ENCODE results near the gene CMTM7. TPM values are rescaled to one million over a fixed set of nuclear protein-coding genes. Genes with fewer than 3 reads are reported as not detected.
"Not testable (repeated sequence)": the region's sequence is repeated elsewhere in the genome, so short reads cannot be mapped to it uniquely, and the experiment has no call there.

Gene CMTM7
- total and polyA plus RNA-seq, 2 experiments from 2014 or later, result 32.2 to 93.6 TPM

DNA sequence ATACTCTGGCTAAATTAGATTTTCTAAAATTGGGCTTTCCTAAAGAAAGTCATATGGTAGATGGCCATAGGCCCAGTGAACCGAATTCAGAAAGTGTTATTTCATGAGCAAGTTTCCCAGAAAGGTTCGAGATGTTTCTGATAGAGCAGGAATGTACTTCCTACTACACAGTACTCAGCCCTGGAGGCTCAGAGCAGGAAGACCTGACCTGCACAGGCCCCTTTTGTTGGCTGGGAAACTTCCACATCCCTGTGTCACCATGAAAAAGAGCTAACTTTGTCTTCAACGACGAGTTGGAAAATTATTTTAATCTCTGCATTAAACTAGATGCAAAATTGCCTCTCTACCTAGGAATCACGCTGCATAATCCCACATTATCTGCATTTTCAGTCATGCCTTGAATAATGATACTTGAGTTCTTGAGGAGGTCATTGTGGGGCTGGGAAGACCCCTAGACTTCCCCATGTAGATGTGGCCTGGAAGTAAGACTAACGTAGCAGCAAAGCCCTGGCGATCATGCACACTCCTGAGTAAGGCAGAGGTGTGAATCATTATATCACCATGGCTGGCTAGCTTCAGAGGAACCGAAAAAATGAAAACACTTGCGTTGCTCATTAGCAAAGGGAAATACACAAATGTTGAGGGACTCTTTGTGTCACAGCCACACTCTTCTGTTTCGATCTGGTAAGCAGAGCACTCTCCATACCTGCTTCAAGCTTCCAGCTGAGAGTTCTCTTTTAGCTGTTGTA lies 47.1 kb downstream of the CMTM7 start (continued):
- TF ChIP-seq, protein P1, sequence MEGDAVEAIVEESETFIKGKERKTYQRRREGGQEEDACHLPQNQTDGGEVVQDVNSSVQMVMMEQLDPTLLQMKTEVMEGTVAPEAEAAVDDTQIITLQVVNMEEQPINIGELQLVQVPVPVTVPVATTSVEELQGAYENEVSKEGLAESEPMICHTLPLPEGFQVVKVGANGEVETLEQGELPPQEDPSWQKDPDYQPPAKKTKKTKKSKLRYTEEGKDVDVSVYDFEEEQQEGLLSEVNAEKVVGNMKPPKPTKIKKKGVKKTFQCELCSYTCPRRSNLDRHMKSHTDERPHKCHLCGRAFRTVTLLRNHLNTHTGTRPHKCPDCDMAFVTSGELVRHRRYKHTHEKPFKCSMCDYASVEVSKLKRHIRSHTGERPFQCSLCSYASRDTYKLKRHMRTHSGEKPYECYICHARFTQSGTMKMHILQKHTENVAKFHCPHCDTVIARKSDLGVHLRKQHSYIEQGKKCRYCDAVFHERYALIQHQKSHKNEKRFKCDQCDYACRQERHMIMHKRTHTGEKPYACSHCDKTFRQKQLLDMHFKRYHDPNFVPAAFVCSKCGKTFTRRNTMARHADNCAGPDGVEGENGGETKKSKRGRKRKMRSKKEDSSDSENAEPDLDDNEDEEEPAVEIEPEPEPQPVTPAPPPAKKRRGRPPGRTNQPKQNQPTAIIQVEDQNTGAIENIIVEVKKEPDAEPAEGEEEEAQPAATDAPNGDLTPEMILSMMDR (conservative IDR thresholded peaks at IDR 0.05; ENCODE audit: low read depth in 2 of 2), result no peak
- TF ChIP-seq, protein P2, sequence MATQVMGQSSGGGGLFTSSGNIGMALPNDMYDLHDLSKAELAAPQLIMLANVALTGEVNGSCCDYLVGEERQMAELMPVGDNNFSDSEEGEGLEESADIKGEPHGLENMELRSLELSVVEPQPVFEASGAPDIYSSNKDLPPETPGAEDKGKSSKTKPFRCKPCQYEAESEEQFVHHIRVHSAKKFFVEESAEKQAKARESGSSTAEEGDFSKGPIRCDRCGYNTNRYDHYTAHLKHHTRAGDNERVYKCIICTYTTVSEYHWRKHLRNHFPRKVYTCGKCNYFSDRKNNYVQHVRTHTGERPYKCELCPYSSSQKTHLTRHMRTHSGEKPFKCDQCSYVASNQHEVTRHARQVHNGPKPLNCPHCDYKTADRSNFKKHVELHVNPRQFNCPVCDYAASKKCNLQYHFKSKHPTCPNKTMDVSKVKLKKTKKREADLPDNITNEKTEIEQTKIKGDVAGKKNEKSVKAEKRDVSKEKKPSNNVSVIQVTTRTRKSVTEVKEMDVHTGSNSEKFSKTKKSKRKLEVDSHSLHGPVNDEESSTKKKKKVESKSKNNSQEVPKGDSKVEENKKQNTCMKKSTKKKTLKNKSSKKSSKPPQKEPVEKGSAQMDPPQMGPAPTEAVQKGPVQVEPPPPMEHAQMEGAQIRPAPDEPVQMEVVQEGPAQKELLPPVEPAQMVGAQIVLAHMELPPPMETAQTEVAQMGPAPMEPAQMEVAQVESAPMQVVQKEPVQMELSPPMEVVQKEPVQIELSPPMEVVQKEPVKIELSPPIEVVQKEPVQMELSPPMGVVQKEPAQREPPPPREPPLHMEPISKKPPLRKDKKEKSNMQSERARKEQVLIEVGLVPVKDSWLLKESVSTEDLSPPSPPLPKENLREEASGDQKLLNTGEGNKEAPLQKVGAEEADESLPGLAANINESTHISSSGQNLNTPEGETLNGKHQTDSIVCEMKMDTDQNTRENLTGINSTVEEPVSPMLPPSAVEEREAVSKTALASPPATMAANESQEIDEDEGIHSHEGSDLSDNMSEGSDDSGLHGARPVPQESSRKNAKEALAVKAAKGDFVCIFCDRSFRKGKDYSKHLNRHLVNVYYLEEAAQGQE (IDR thresholded peaks at IDR 0.05; ENCODE audit: unreplicated experiment), result no peak
- no peak for TF ChIP-seq CREB1 (CRISPR knock-in tag; IDR thresholded peaks at IDR 0.05; ENCODE audit: low read depth)

DNA sequence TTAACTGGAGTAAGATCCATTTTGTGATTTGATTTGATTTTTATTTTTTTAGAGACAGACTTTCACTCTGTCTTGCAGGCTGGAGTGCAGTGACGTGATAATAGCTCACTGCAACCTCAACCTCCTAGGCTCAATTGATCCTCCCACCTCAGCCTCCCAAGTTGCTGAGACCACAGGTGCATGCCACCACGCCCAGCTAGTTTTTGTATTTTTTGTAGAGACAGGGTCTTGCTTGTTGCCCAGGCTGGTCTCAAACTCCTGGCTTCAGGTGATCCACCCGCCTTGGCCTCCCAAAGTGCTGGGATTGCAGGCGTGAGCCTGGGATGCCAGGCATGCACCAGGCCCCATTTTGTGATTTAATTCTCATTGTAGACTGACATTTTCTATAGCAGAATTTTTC lies 47.8 kb downstream of the CMTM7 start:
- Mint-ChIP-seq H3K36me3 (ENCODE audit: low read depth) (peaks cover 15% of the 10 kb centered on the region), H3K4me1 (peaks cover 14% of the 10 kb centered on the region)
- H3K4me1 ChIP-seq (ENCODE audit: insufficient read depth), result peaks cover 11% of the 10 kb centered on the region
- H3K4me3 Mint-ChIP-seq; H3F3A ChIP-seq (replicated peaks; ENCODE audit: low read depth); H3K4me3 ChIP-seq; H3K27me3 ChIP-seq (ENCODE audit: insufficient read depth); H3K9me2 ChIP-seq (ENCODE audit: insufficient read depth); H3K9me3 Mint-ChIP-seq; H3K27ac ChIP-seq (ENCODE audit: low read depth); H3K36me3 ChIP-seq (ENCODE audit: insufficient read depth); DNase-seq (ENCODE audit: low spot score); H3K4me2 ChIP-seq; H3K79me2 ChIP-seq (replicated peaks; ENCODE audit: insufficient read depth); ATAC-seq; H2AFZ ChIP-seq; H3K27me3 Mint-ChIP-seq (ENCODE audit: insufficient read depth, low read depth, poor library complexity); H3K27ac Mint-ChIP-seq; H4K20me1 ChIP-seq (replicated peaks; ENCODE audit: insufficient read depth): not testable (repeated sequence)

DNA sequence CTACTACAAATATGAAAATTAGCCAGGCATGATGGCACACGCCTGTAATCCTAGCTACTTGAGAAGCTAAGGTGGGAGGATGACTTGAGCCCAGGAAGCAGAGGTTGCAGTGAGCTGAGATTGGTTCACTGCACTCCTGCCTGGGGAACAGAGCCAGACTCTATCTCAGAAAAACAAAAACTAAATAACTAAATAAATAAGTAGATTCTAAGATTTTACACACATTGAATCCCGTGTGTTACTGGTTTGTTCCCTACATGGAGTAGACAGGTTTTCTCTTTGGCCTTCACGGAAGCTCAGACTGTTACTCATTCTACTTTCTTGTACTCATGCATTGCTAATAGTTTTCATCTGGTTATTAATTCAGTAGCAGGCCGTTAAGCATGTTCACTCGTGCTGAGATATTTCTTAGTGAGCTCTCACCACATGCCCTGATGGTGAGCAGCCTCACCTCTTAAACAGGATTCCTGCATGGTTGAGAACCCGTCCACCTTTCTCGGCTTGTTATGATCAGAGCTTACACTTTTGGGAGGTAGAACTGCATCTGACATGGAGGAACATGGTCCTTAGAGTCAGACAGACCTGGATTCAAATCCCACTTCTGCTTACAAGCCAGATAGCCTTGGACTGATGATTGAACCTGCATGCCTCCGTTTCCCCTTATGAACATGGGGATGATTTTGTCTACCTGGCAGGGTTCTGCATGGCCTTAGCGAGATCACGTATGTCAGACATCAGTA lies 49.1 kb downstream of the CMTM7 start:
- DNase-seq (ENCODE audit: low spot score), result no peak
- no peak for ATAC-seq
- TF ChIP-seq, protein P3, sequence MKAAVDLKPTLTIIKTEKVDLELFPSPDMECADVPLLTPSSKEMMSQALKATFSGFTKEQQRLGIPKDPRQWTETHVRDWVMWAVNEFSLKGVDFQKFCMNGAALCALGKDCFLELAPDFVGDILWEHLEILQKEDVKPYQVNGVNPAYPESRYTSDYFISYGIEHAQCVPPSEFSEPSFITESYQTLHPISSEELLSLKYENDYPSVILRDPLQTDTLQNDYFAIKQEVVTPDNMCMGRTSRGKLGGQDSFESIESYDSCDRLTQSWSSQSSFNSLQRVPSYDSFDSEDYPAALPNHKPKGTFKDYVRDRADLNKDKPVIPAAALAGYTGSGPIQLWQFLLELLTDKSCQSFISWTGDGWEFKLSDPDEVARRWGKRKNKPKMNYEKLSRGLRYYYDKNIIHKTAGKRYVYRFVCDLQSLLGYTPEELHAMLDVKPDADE (IDR thresholded peaks at IDR 0.05), result no peak
- no peak for TF ChIP-seq ZNF331 (CRISPR knock-in tag; IDR thresholded peaks at IDR 0.05; ENCODE audit: low read depth)

More for the DNA sequence above, 49.1 kb downstream of the CMTM7 start:
- peaks cover 3% of the 10 kb centered on the region for H3K27me3 Mint-ChIP-seq (ENCODE audit: insufficient read depth, low read depth, poor library complexity)
- Histone ChIP-seq H3K4me3 (no peak overlapping the region), H3K9me2 (ENCODE audit: insufficient read depth) (no peaks in the 10 kb centered on the region), H3K4me1 (ENCODE audit: insufficient read depth) (peaks cover 11% of the 10 kb centered on the region), H3F3A (replicated peaks; ENCODE audit: low read depth) (no peaks in the 10 kb centered on the region), H3K79me2 (replicated peaks; ENCODE audit: insufficient read depth) (0 out of 2 replicates have a peak, but pooled peaks cover 2% of the 10 kb centered on the region), H3K27me3 (ENCODE audit: insufficient read depth) (no peaks in the 10 kb centered on the region), H3K4me2 (no peak overlapping the region), H3K27ac (ENCODE audit: low read depth) (no peak overlapping the region; the same call in 1 of the 2 replicates), H2AFZ (no peak overlapping the region), H3K36me3 (ENCODE audit: insufficient read depth) (no peaks in the 10 kb centered on the region; the same call in 1 of the 2 replicates), H4K20me1 (replicated peaks; ENCODE audit: insufficient read depth) (peaks cover 4% of the 10 kb centered on the region; the same call in 1 of the 2 replicates)
- no peak overlapping the region for H3K4me3 Mint-ChIP-seq
- H3K27ac Mint-ChIP-seq, result peak overlapping the region; percentile 56; the same call in 1 of the 2 replicates
- peaks cover 14% of the 10 kb centered on the region for H3K4me1 Mint-ChIP-seq
- no peaks in the 10 kb centered on the region for H3K9me3 Mint-ChIP-seq
- peaks cover 15% of the 10 kb centered on the region for H3K36me3 Mint-ChIP-seq (ENCODE audit: low read depth)
